Measurements from ENCODE around the gene NUAK1. TPM values are rescaled to one million over a fixed set of nuclear protein-coding genes. Genes with fewer than 3 reads are reported as not detected.
A peak's percentile ranks its signal among the peaks of the same experiment; 100 is the strongest.

The NUAK1 gene
- total RNA-seq, 2 donors from 2014 or later, result 14.0 to 16.8 TPM

- DNase-seq, result peak; percentile 37
- Histone ChIP-seq H3K9ac (ENCODE audit: extremely low read depth, low read length, poor library complexity, severe bottlenecking) (no peak overlapping the region), H3K4me1 (ENCODE audit: control insufficient read depth, insufficient read depth, low read length) (no peaks in the 10 kb centered on the region), H3K9me3 (ENCODE audit: control insufficient read depth, low read length) (no peaks in the 10 kb centered on the region), H3K4me3 (ENCODE audit: low read length) (no peak overlapping the region), H3K27ac (ENCODE audit: low read depth, low read length) (peak overlapping the region; percentile 73), H3K27me3 (ENCODE audit: control insufficient read depth, insufficient read depth, low read length, poor library complexity, severe bottlenecking) (no peaks in the 10 kb centered on the region), H3K36me3 (ENCODE audit: control insufficient read depth, insufficient read depth, low read length) (peaks cover 98% of the 10 kb centered on the region)
- peaks cover 41% of the 10 kb centered on the region for H3K36me3 Mint-ChIP-seq (ENCODE audit: low read depth)
- TF ChIP-seq, protein P1, sequence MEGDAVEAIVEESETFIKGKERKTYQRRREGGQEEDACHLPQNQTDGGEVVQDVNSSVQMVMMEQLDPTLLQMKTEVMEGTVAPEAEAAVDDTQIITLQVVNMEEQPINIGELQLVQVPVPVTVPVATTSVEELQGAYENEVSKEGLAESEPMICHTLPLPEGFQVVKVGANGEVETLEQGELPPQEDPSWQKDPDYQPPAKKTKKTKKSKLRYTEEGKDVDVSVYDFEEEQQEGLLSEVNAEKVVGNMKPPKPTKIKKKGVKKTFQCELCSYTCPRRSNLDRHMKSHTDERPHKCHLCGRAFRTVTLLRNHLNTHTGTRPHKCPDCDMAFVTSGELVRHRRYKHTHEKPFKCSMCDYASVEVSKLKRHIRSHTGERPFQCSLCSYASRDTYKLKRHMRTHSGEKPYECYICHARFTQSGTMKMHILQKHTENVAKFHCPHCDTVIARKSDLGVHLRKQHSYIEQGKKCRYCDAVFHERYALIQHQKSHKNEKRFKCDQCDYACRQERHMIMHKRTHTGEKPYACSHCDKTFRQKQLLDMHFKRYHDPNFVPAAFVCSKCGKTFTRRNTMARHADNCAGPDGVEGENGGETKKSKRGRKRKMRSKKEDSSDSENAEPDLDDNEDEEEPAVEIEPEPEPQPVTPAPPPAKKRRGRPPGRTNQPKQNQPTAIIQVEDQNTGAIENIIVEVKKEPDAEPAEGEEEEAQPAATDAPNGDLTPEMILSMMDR (conservative IDR thresholded peaks at IDR 0.05), result no peak
- H3K27me3 Mint-ChIP-seq (ENCODE audit: insufficient read depth), result no peaks in the 10 kb centered on the region
- H3K4me1 Mint-ChIP-seq, result no peaks in the 10 kb centered on the region
- H3K27ac Mint-ChIP-seq, result peak overlapping the region; percentile 70
- no peaks in the 10 kb centered on the region for H3K9me3 Mint-ChIP-seq
- 92% methylated on average over 1 of the region's 1 CpG; no CpG with 5 or more reads in 1 of the 2 experiments for WGBS, 2 experiments (ENCODE audit: insufficient coverage in 1 of 2, insufficient read length in 1 of 2)
- no peak overlapping the region for H3K4me3 Mint-ChIP-seq
Measured at GRCh38 chr12:106074361-106074705, 64.4 kb downstream of the NUAK1 start.

- Mint-ChIP-seq H3K9me3 (no peaks in the 10 kb centered on the region), H3K36me3 (ENCODE audit: low read depth) (peaks cover 41% of the 10 kb centered on the region), H3K27me3 (ENCODE audit: insufficient read depth) (no peaks in the 10 kb centered on the region), H3K4me3 (no peak overlapping the region), H3K4me1 (no peaks in the 10 kb centered on the region), H3K27ac (no peak overlapping the region)
- H3K27me3 ChIP-seq (ENCODE audit: control insufficient read depth, insufficient read depth, low read length, poor library complexity, severe bottlenecking), result no peaks in the 10 kb centered on the region
- peak; percentile 8 for DNase-seq
- WGBS, 2 experiments (ENCODE audit: insufficient coverage in 1 of 2, insufficient read length in 1 of 2), result 88 to 98% methylated on average over 1 to 3 of the region's 3 CpGs
- H3K27ac ChIP-seq (ENCODE audit: low read depth, low read length), result no peak overlapping the region
- peaks cover 98% of the 10 kb centered on the region for H3K36me3 ChIP-seq (ENCODE audit: control insufficient read depth, insufficient read depth, low read length)
- TF ChIP-seq, protein P1 (conservative IDR thresholded peaks at IDR 0.05), result no peak
- no peak overlapping the region for H3K9ac ChIP-seq (ENCODE audit: extremely low read depth, low read length, poor library complexity, severe bottlenecking)
- H3K4me1 ChIP-seq (ENCODE audit: control insufficient read depth, insufficient read depth, low read length), result no peaks in the 10 kb centered on the region
- H3K9me3 ChIP-seq (ENCODE audit: control insufficient read depth, low read length), result no peaks in the 10 kb centered on the region
- no peak overlapping the region for H3K4me3 ChIP-seq (ENCODE audit: low read length)
Measured at GRCh38 chr12:106073179-106073578, 65.6 kb downstream of the NUAK1 start.

DNA sequence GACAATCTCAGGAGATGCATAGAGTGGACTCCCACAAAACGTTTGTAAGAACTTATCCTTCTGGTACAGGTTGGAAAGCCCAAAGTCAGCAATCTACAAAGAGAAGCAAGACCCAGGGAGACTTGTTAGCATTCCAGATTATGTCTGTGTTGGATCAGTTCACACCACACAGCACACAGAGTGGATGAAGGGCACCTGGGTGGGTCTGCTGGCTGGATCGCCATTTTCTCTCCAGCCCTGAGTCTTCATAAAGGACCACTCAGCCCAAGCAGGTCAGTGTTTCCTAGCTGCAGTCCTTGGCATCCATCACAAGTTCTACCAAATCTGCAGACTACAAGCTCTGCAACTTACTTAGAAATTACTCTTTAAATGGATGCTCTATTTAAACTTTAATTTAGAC lies 66.0 kb downstream of the NUAK1 start:
- Mint-ChIP-seq H3K4me1 (no peaks in the 10 kb centered on the region), H3K27me3 (ENCODE audit: insufficient read depth) (no peaks in the 10 kb centered on the region), H3K4me3 (no peak overlapping the region), H3K9me3 (no peaks in the 10 kb centered on the region), H3K36me3 (ENCODE audit: low read depth) (peaks cover 44% of the 10 kb centered on the region), H3K27ac (no peak overlapping the region)
- H3K36me3 ChIP-seq (ENCODE audit: control insufficient read depth, insufficient read depth, low read length), result peaks cover 98% of the 10 kb centered on the region
- H3K9ac ChIP-seq (ENCODE audit: extremely low read depth, low read length, poor library complexity, severe bottlenecking), result no peak overlapping the region
- H3K4me3 ChIP-seq (ENCODE audit: low read length), result no peak overlapping the region
- no peaks in the 10 kb centered on the region for H3K4me1 ChIP-seq (ENCODE audit: control insufficient read depth, insufficient read depth, low read length)
- peak; percentile 30 for DNase-seq
- TF ChIP-seq, protein P1 (conservative IDR thresholded peaks at IDR 0.05), result no peak
- H3K27ac ChIP-seq (ENCODE audit: low read depth, low read length), result no peak overlapping the region
- no peaks in the 10 kb centered on the region for H3K9me3 ChIP-seq (ENCODE audit: control insufficient read depth, low read length)
- no peaks in the 10 kb centered on the region for H3K27me3 ChIP-seq (ENCODE audit: control insufficient read depth, insufficient read depth, low read length, poor library complexity, severe bottlenecking)
- 82 to 95% methylated on average over 2 of the region's 2 CpGs for WGBS, 2 experiments (ENCODE audit: insufficient coverage in 1 of 2, insufficient read length in 1 of 2)

Measured in endodermal cell (in vitro differentiated cells).